Aorta (tissue), 5 donors: ENCODE results near the gene TTC3. TPM values are rescaled to one million over a fixed set of nuclear protein-coding genes. Genes with fewer than 3 reads are reported as not detected.

Experiments
- ATAC-seq: fragments of 200-7000 bp; cut with Tn5 transposase; one replicate; pipeline ENCODE4 v1.9.1; 2022; ENCODE audit warnings: moderate library complexity; ENCODE audit not compliant: low FRiP score
- DNase-seq, 2 donors: peaks; one replicate each; pipeline ENCODE4 v3.0.0-alpha.2; 2020
- H3K27ac ChIP-seq, 2 donors: one replicate each; pipeline ENCODE4 v1.5.1; 2013; ENCODE audit warnings: low read length in 2 of 2, mild to moderate bottlenecking in 2 of 2, moderate library complexity in 2 of 2, control low read depth in 1 of 2, inconsistent platforms in 1 of 2, low read depth in 1 of 2
- H3K27me3 ChIP-seq, 2 donors: one replicate each; pipeline ENCODE4 v1.6.1; 2013; ENCODE audit warnings: control low read depth in 1 of 2, low read length in 1 of 2, mild to moderate bottlenecking in 1 of 2, moderate library complexity in 1 of 2; ENCODE audit not compliant: insufficient read depth in 2 of 2, control insufficient read depth in 1 of 2
- H3K36me3 ChIP-seq, 2 donors: one replicate each; pipeline ENCODE4 v1.6.1; 2013; ENCODE audit warnings: control low read depth in 1 of 2, low read length in 1 of 2, mild to moderate bottlenecking in 1 of 2; ENCODE audit not compliant: insufficient read depth in 2 of 2, control insufficient read depth in 1 of 2
- H3K4me1 ChIP-seq, 2 donors: one replicate each; pipeline ENCODE4 v1.6.1; 2013; ENCODE audit warnings: low read length in 2 of 2, control low read depth in 1 of 2, mild to moderate bottlenecking in 1 of 2, moderate library complexity in 1 of 2; ENCODE audit not compliant: insufficient read depth in 2 of 2, control insufficient read depth in 1 of 2
- H3K4me3 ChIP-seq, 2 donors: one replicate each; pipeline ENCODE4 v1.5.1; 2013; ENCODE audit warnings: low read length in 2 of 2, control low read depth in 1 of 2, mild to moderate bottlenecking in 1 of 2
- H3K9me3 ChIP-seq: one replicate; pipeline ENCODE4 v1.6.1; 2013; ENCODE audit warnings: mild to moderate bottlenecking, low read length; ENCODE audit not compliant: control insufficient read depth
- WGBS, 2 donors: extraction: QIAGEN DNeasy Blood & Tissue Kit; methylation state at CpG; one replicate each; pipeline ENCODE4 v1.1.7; 2013; 5-methylcytosine and 5-hydroxymethylcytosine counted together
- intact Hi-C, 2 donors: fragments of 100-400 bp; cut with DNase I; formaldehyde crosslinking; loops; one replicate each; pipeline versions ENCODE4 v1.14.2 to v1.15.0; 2022
- polyA plus RNA-seq, 2 donors: library from polyadenylated mRNA; stranded (reverse); fragments of 200-250 nt; gene quantifications; one replicate each; pipeline ENCODE4 v1.2.3, GENCODE V29; 2013
- total RNA-seq, 2 donors: library from RNA; stranded (reverse); fragmentation: NEBNext Ultra II Directional; extraction: Animal tissue kit (Norgen Biotek cat#: 25700); gene quantifications; one replicate each; pipeline ENCODE4 v1.2.1, GENCODE V29; 2021
- donor health status: healthy with polysubstance abuse.
- donor health status: Bipolar disorder and iron deficiency.
- donor health status: DM: no; HTN: no; CAD: no.
- donor health status: DM: no; HTN: no; CAD: no.
- donor health status: DM: yes; HTN: yes; CAD: no.

TTC3 gene
- total and polyA plus RNA-seq, 4 donors: 30.1 to 118 (median 72.9) TPM

DNA sequence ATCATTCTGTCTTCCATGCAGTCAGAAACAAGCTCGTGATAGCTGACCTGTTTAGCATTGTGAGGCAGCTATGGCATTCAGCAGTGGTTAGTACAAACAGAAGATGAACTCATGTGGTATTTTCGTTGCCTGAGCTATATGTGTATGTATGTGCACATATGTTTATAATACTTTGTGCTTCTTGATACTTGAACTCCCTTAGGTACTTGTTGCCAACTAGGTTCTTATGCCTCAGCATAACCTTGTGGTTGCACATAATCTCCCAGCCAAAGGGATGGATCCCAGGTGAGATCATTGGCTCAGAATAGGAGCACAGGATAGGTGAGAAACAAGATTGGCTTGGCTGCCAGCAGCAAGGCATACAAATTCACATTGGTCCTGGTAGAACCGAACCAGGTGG, 108.0 kb downstream of the TTC3 start:
- no peak overlapping the region for H3K27ac ChIP-seq
- DNase-seq (no peak), ATAC-seq (no peak)
- H3K9me3 ChIP-seq: no peaks in the 10 kb centered on the region
- H3K4me3 ChIP-seq: no peak overlapping the region
- no peaks in the 10 kb centered on the region for H3K36me3 ChIP-seq
- H3K4me1 ChIP-seq: peaks cover 0 to 8% of the 10 kb centered on the region in 2 donors
- no peaks in the 10 kb centered on the region for H3K27me3 ChIP-seq
- intact Hi-C loops: no loop called here
- 80 to 82% methylated on average over 3 of the region's 3 CpGs for WGBS, 2 donors

DNA sequence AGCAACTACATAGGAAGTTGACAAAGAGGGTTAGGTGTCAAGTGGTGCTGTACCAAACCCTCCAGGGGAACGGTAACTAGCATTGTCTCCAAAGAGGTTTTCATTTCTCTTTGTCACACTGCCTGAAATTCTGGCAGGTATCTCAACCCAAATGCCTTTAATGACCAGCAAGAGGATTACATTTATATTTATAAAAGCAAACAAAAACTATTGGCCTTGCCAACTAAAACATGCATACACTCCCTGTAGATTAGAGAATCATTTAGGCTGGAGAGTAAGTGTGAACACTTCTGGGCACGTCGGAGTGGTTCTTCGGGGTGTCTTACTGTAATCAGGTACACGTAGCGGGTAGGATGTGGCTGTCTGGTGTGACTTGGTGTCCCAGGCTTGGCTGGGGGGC, 109.2 kb downstream of the TTC3 start:
- no peaks in the 10 kb centered on the region for H3K36me3 ChIP-seq
- peaks cover 0 to 8% of the 10 kb centered on the region in 2 donors for H3K4me1 ChIP-seq
- H3K27ac ChIP-seq: no peak overlapping the region
- 13 to 21% methylated on average over 6 of the region's 6 CpGs for WGBS, 2 donors
- H3K4me3 ChIP-seq: no peak overlapping the region
- no peaks in the 10 kb centered on the region for H3K9me3 ChIP-seq
- H3K27me3 ChIP-seq: no peaks in the 10 kb centered on the region
- intact Hi-C loops: no loop called here
- ATAC-seq: no peak
- no peak for DNase-seq

DNA sequence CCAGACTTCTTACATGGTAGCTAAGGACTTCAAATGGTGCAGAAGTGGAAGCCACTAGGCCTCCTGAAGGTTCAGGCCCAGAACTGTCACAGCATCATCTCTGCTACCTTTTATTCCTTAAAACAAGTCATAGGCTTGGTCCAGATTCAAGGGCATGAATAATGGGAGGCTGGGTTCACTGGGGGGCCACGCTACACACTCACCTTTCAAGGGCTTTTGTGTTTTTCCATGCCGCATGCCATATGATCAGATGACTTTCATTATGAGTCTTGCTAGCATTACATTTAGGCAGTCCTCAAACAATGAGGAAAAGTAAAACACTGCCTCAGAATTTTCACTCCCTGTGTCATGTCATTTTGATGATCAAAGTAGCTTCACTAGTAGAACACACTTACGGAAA, 110.7 kb downstream of the TTC3 start:
- Histone ChIP-seq H3K27me3 (no peaks in the 10 kb centered on the region), H3K36me3 (peaks cover 0 to 3% of the 10 kb centered on the region in 2 donors), H3K9me3 (no peaks in the 10 kb centered on the region), H3K27ac (no peak overlapping the region), H3K4me1 (peaks cover 0 to 8% of the 10 kb centered on the region in 2 donors), H3K4me3 (no peak overlapping the region)
- DNase-seq (no peak), ATAC-seq (no peak)
- WGBS, 2 donors: 98 to 99% methylated on average over 3 of the region's 3 CpGs
- intact Hi-C loops: no loop called here

DNA sequence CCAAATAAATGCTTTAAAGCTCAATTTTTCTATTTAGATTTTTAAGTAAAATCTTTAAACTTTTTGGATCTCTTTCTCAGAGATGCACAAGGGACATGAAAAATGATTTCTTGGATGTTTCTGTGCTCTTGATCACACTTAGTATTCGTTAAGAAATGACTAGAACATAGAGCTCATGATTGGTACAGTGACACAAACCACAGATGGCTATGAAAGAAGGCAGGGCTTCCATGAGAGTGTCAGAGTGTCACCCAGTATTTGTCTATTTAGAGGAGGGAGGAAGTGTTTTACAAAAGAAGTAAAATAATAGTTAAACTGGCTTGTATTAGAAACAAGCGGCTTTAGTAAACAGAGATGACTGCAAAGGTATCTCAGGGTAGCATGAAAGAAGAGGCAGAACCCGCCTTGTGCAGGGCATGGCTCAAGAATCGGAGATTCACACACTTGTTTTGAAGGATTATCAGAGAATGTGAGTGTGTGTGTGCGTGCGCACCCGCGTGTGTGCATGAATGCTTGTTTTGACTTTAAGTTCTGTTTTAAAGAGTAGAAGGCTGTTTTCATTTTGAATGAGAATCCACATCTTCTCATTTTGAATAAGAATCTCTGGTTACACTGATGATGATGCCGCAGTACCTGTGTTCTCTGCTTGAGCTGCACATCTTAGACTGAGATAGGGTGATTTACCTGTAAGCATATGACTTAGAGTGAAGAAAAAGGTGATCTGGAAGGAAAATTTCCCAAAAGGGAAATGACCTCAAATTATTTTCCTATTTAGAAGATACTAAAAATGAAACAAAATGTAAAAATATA, 111.9 kb downstream of the TTC3 start:
- ATAC-seq: no peak
- no peak for DNase-seq
- H3K36me3 ChIP-seq: peaks cover 2 to 6% of the 10 kb centered on the region in 2 donors

DNA sequence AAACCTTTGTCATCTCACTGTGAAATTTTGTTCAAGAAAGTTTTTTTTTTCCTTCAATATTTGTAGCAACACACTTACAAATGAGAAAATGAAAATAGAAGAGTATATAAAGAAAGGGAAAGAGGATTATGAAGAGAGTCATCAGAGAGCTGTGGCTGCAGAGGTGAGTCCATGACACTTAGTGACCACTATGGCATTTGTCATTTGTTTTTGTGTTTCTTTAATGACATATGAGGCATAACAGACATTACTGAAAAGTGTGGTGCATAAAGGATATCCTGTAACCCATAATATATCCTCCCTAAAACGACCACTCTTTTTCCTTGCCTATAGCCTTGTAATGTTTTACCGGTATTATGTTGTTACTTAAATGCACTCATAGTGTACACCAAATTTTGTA, 113.9 kb downstream of the TTC3 start:
- H3K27me3 ChIP-seq: no peaks in the 10 kb centered on the region
- H3K4me3 ChIP-seq: no peak overlapping the region
- DNase-seq (no peak), ATAC-seq (no peak)
- H3K36me3 ChIP-seq: peaks cover 2 to 6% of the 10 kb centered on the region in 2 donors
- no peaks in the 10 kb centered on the region for H3K9me3 ChIP-seq
- no peaks in the 10 kb centered on the region for H3K4me1 ChIP-seq
- H3K27ac ChIP-seq: no peak overlapping the region
- 81 to 82% methylated on average over 2 of the region's 2 CpGs for WGBS, 2 donors
- intact Hi-C loops: no loop called here

More for the DNA sequence above, 111.9 kb downstream of the TTC3 start:
- intact Hi-C loops: no loop called here
- H3K4me3 ChIP-seq: no peak overlapping the region
- peaks cover 0 to 8% of the 10 kb centered on the region in 2 donors for H3K4me1 ChIP-seq
- no peaks in the 10 kb centered on the region for H3K9me3 ChIP-seq
- no peaks in the 10 kb centered on the region for H3K27me3 ChIP-seq
- no peak overlapping the region for H3K27ac ChIP-seq
- 94% methylated on average over 9 of the region's 9 CpGs for WGBS, 2 donors

DNA sequence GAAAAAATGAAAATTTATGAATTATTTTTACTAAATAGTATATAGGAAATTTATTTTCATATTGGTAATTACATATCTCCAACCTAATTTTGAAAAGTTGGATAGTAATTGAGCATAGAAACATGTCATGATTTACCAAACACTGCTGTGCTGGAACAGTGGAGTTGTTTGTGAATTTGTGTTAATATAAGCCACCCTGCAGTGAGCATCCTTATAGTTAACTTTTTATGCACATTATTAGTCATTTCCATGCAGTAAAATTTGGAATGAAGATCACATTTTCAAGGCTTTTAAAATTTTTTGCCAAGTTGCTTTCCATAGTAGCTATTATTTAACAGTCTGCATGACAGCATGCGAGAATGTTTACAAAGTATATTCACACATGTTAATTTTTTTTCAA, 115.8 kb downstream of the TTC3 start:
- intact Hi-C loops: no loop called here
- Histone ChIP-seq H3K27ac (no peak overlapping the region), H3K9me3 (no peaks in the 10 kb centered on the region), H3K27me3 (no peaks in the 10 kb centered on the region), H3K4me3 (no peak overlapping the region), H3K4me1 (no peaks in the 10 kb centered on the region), H3K36me3 (peaks cover 2 to 6% of the 10 kb centered on the region in 2 donors)
- DNase-seq (no peak), ATAC-seq (no peak)
- WGBS, 2 donors: 94 to 95% methylated on average over 1 of the region's 1 CpG

DNA sequence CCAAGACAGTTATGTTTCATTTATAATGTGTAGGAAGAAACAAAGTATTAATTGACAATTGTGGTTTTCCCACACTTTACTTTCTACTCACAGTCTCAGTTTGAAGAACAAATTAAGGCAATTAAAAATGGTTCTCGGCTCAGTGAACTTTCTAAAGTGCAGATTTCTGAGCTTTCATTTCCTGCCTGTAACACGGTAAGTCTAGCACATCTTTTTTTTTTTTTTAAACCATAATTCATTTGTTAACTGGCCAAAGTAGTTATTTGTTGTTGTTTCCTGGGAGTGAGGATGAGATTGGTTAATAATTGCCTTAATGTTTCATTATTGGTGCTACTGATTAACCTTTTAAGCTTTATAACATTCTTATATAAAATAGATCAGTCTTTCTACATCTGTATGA, 119.0 kb downstream of the TTC3 start:
- peaks cover 6 to 8% of the 10 kb centered on the region in 2 donors for H3K36me3 ChIP-seq
- ATAC-seq: no peak
- 61 to 63% methylated on average over 2 of the region's 2 CpGs for WGBS, 2 donors
- no peak overlapping the region for H3K4me3 ChIP-seq
- DNase-seq: no peak
- H3K27ac ChIP-seq: no peak overlapping the region
- H3K4me1 ChIP-seq: no peaks in the 10 kb centered on the region
- intact Hi-C loops: no loop called here
- H3K9me3 ChIP-seq: no peaks in the 10 kb centered on the region
- H3K27me3 ChIP-seq: no peaks in the 10 kb centered on the region

DNA sequence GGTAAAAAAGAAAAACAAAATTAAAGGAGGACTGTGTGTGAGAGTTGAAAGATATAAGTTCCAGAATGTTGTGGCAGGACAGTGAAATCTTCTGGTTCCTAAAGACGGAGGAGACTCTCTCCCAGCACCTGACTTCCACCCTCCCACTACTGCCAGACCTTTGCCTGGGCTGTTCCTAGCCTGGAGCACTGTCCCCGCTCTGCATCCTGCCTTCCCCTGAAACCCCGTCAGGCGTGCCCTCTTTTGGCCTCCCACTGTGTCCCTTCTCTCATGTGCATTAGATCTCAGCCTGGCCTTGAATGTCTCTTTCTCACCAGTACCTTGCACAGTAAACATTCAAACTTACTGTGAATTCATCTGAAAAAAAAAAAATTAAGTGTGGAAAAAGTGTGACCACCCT, 120.0 kb downstream of the TTC3 start:
- ATAC-seq (no peak), DNase-seq (no peak)
- Histone ChIP-seq H3K27ac (no peak overlapping the region), H3K27me3 (no peaks in the 10 kb centered on the region), H3K9me3 (no peaks in the 10 kb centered on the region), H3K4me1 (no peaks in the 10 kb centered on the region), H3K36me3 (peaks cover 3 to 8% of the 10 kb centered on the region in 2 donors), H3K4me3 (no peak overlapping the region)
- intact Hi-C loops: no loop called here
- WGBS, 2 donors: 72% methylated on average over 4 of the region's 4 CpGs

DNA sequence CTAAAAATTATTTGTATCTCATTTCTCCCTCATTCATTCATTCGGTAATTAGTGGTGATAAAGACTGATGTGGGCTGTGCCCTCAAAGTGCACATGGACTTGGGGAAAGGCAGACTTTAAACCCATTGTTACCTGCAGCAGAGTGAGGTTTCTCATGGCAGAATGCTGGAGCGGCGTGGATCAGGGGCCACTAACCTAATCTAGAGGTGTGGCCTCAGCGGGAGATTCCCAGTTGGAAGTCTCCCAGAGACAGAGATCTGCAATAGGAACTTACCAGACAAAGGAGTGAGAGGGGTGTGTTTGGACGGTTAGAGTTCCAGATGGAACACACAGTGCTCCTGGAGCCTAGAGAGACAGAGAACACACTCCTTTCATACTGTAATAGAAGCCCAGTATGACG, 120.6 kb downstream of the TTC3 start:
- no peak overlapping the region for H3K4me3 ChIP-seq
- 90 to 93% methylated on average over 6 of the region's 6 CpGs for WGBS, 2 donors
- no peaks in the 10 kb centered on the region for H3K27me3 ChIP-seq
- H3K4me1 ChIP-seq: no peaks in the 10 kb centered on the region
- intact Hi-C loops: no loop called here
- H3K36me3 ChIP-seq: peaks cover 3 to 8% of the 10 kb centered on the region in 2 donors
- no peaks in the 10 kb centered on the region for H3K9me3 ChIP-seq
- H3K27ac ChIP-seq: no peak overlapping the region
- ATAC-seq: no peak
- DNase-seq: no peak
